Brain microvascular endothelial cell (primary cell): Measurements from ENCODE around the gene NOL3.

Experiments used
- DNase-seq: peaks from one replicate; pipeline ENCODE4 v3.0.0-alpha.2; 2020
- H3K27ac ChIP-seq: fragments of 250-450 bp; sonication (Bioruptor Pico); 2 replicates; pipeline ENCODE4 v1.5.1; 2020; ENCODE audit warnings: mild to moderate bottlenecking, moderate library complexity
- H3K27me3 ChIP-seq: fragments of 250-450 bp; sonication (Bioruptor Pico); replicated peaks from 2 replicates; pipeline ENCODE4 v1.5.1; 2020; ENCODE audit warnings: mild to moderate bottlenecking
- H3K36me3 ChIP-seq: fragments of 250-450 bp; sonication (Bioruptor Pico); replicated peaks from 2 replicates; pipeline ENCODE4 v1.5.1; 2020; ENCODE audit warnings: mild to moderate bottlenecking
- H3K4me3 ChIP-seq: 2 replicates; pipeline ENCODE4 v1.5.1; 2011; ENCODE audit warnings: low read depth, mild to moderate bottlenecking, control low read depth, low read length, moderate library complexity
- in situ Hi-C: cut with HindIII; loops from 2 replicates; pipeline ENCODE4 v1.10.0; 2017; ENCODE audit warnings: low sequenced_read_pairs, low pct_ligation_motif_present
- TF ChIP-seq, protein P1 (sequence below): IDR thresholded peaks from 2 replicates; pipeline ENCODE4 v1.5.1; 2011; ENCODE audit warnings: low read depth, mild to moderate bottlenecking, moderate library complexity, low read length, control low read depth, inconsistent platforms; ENCODE audit errors: missing control alignments

Gene NOL3

DNA sequence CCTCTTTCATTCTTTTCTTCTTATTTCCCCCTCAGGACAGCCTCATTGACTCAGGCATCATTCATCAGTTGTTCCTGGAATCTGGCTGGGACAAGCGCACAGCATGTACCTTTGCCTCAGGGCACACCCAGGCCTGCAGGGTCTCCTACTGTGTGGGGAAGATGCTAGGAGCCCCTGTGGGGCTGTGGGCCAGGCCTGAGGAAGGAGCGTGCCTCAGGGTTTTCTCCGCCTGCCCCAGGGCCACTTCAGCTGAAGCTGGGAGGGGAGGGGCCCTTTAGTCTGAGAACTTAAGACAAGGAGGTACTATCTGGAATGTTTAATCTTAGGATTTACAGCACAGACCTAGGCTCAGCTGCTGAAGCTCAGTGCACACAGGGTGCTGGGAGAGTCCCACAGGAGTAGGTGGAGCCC lies 36.5 kb downstream of the NOL3 start:
- in situ Hi-C loops = no loop called here
- no peak for DNase-seq
- H3K27ac ChIP-seq = no peak overlapping the region

DNA sequence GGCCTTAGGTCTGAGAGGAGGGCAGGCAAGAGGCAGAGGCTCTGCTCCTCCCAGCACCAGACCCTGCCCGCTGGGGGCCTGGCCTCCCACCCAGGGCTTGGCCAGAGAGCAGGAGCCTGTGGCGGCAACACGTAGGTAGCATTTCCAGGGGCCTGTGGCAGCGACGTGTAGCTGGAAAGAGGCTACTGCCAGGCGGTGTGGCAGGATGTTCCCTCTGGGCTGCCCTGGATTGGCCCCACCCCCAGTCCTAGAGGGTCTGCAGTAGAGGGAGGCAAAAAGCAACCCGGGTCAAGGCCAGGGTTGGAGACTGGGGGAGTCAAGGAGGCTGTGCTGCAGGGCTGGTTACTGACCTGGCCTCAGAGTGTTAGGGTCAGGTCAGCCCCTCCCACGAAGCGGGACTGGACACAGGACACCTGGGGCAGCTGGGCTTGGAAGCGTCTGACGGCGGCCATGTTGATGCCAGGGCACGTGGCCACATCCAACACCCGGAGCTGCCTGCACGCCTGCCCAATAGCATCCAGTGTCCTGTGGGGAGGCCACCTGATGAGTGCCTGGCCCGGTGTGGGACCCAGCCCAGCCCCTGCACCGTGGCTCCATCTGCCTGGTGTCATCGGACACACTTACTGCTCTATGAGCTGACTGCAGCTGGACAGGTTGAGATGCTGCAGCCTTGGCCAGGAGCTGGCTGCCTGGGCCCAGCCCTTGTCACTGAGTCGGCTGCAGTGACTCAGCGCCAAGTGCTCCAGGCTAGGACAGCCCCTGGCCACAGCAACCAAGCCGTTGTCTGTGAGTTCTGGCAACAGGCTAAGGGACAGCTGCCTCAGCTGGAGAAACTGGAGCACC lies 37.1 kb downstream of the NOL3 start:
- Histone ChIP-seq H3K36me3 (peaks cover 10% of the 10 kb centered on the region), H3K27me3 (no peaks in the 10 kb centered on the region), H3K27ac (no peak overlapping the region), H3K4me3 (no peak overlapping the region)
- in situ Hi-C loops = no loop called here
- peak; percentile 22 for DNase-seq
- TF ChIP-seq, protein P1, sequence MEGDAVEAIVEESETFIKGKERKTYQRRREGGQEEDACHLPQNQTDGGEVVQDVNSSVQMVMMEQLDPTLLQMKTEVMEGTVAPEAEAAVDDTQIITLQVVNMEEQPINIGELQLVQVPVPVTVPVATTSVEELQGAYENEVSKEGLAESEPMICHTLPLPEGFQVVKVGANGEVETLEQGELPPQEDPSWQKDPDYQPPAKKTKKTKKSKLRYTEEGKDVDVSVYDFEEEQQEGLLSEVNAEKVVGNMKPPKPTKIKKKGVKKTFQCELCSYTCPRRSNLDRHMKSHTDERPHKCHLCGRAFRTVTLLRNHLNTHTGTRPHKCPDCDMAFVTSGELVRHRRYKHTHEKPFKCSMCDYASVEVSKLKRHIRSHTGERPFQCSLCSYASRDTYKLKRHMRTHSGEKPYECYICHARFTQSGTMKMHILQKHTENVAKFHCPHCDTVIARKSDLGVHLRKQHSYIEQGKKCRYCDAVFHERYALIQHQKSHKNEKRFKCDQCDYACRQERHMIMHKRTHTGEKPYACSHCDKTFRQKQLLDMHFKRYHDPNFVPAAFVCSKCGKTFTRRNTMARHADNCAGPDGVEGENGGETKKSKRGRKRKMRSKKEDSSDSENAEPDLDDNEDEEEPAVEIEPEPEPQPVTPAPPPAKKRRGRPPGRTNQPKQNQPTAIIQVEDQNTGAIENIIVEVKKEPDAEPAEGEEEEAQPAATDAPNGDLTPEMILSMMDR = no peak

More for the DNA sequence above, 36.5 kb downstream of the NOL3 start:
- Histone ChIP-seq H3K4me3 (no peak overlapping the region), H3K27me3 (no peaks in the 10 kb centered on the region), H3K36me3 (peaks cover 11% of the 10 kb centered on the region)
- TF ChIP-seq, protein P1 = no peak

DNA sequence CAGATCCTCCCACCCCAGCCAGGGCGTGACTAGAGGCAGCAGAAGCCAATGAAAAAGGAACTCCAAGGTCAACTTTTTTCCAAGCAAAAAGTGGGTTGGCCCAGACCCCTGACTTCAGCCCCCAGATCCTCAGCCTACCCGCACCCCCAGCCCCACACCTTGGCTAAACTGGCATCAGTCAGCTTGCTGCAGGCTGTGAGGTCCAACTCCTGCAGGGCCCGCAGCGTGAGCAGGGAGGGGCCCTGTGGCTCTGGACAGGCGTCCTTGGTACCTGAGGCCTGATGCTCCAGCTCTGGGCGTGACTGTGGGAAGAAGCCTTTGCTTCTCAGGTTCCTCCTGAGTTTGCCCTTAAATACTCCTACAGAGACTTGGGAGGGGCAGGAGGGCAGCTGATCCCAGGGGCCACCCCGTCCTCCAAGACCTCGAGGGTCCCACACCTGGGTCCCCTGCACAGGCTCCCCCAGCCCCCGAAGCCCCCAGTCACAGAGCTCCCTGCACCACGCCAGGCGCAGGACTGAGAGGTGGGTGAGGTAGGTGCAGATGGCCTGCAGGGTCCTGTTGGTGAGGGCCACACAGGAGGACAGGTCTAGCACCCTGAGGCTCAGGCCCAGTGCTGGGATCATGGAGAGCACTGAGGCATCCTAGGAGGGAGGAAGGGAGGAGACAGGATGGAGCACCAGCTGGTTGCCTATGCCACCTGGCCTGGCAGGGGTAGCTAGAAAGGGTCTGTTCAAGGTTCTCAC lies 38.0 kb downstream of the NOL3 start:
- Histone ChIP-seq H3K4me3 (no peak overlapping the region), H3K27me3 (no peaks in the 10 kb centered on the region), H3K36me3 (peaks cover 6% of the 10 kb centered on the region), H3K27ac (no peak overlapping the region)
- no peak for DNase-seq
- TF ChIP-seq, protein P1 = no peak
- in situ Hi-C loops = no loop called here

DNA sequence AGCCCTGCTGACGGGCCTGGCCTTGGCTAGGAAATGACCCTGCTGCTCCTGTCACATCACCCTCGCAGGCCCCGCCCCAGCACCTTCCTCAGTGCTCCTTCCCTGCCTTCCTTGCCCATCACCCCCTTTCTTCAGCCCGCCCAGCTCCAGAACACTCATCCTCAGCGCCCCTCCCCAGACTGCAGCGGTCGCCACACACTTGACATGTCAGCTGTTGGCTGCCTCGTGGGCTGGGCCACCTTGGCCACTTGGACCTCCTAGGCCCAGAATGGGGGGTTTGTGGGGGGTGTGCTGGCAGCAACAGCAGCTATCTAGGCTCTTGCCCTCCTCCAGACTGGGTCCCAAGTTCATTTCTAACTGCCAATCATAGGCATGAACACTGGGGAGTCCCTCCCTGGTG lies 39.2 kb downstream of the NOL3 start:
- no peak overlapping the region for H3K27ac ChIP-seq
- H3K27me3 ChIP-seq = no peaks in the 10 kb centered on the region
- DNase-seq = no peak
- TF ChIP-seq, protein P1 = no peak
- H3K36me3 ChIP-seq = no peaks in the 10 kb centered on the region
- no peak overlapping the region for H3K4me3 ChIP-seq
- in situ Hi-C loops = no loop called here

DNA sequence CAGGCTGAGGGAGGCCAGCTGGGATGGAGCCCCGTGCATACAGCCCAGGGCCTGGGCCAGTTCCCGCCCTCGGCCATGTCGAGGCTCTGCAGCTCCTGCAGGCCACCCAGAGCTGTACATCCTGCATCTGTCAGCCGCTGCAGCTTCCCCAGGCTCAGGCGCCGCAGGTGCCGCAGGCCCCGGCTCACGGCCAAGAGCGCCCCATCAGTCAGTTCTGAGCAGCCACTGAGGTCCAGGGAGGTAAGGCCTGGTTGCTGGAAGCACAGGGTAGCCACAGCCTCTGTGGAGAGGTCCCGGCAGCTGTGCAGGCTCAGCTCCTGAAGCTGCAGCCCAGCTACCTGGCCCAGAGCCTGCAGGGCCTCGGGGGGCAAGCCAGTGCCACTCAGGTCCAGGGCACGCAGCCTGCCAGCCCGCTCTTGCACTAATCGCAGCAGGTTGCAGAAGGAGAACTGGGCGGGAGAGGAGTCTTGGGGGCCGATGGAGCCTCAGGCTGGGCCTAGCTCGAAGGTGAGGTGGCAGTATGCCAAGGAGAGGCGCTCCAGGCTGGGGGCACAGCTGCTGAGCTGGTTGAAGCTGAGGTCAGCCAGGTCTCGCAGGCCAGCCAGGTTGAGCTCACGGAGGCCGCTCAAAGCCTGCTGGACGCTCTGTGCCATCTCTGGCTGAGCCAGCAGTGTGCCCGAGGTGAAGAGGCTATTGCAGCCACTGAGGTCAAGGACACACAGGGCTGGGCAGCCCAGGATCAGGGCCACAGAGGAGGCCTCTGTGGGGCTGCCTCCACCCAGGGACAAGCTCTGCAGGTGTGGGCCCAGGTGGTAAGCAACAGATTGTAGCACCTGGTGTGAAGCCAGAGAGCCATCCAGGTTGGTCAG lies 40.0 kb downstream of the NOL3 start:
- DNase-seq = no peak
- H3K27ac ChIP-seq = no peak overlapping the region
- TF ChIP-seq, protein P1 = no peak
- in situ Hi-C loops = no loop called here
- no peak overlapping the region for H3K4me3 ChIP-seq
- no peaks in the 10 kb centered on the region for H3K36me3 ChIP-seq
- H3K27me3 ChIP-seq = no peaks in the 10 kb centered on the region
